Astrocyte (in vitro differentiated cells and primary cell): ENCODE measurements around the gene CERS1. TPM values are rescaled to one million over a fixed set of nuclear protein-coding genes. Genes with fewer than 3 reads are reported as not detected.

Experiments
- DNase-seq: peaks from one replicate; pipeline ENCODE4 v3.0.0-alpha.2; 2010; ENCODE audit warnings: low read depth
- FAIRE-seq: peaks from 2 replicates; lab custom pipeline; 2011; peaks lifted over from hg19 to GRCh38; lab: Jason Lieb, UNC
- H2AFZ ChIP-seq: 2 replicates; pipeline ENCODE4 v1.6.0; 2012; ENCODE audit warnings: low read depth, low read length, inconsistent platforms
- H3K27ac ChIP-seq: 2 replicates; pipeline ENCODE4 v1.5.1; 2011; ENCODE audit warnings: low read depth, low read length, inconsistent platforms
- H3K27me3 ChIP-seq: 2 replicates; pipeline ENCODE4 v1.6.0; 2011; ENCODE audit warnings: low read length, inconsistent platforms; ENCODE audit not compliant: insufficient read depth
- H3K36me3 ChIP-seq: 2 replicates; pipeline ENCODE4 v1.5.1; 2011; ENCODE audit warnings: low read length, inconsistent platforms; ENCODE audit not compliant: insufficient read depth
- H3K4me1 ChIP-seq: 2 replicates; pipeline ENCODE4 v1.5.1; 2011; ENCODE audit warnings: low read length, inconsistent platforms; ENCODE audit not compliant: insufficient read depth
- H3K4me2 ChIP-seq: 2 replicates; pipeline ENCODE4 v1.6.0; 2012; ENCODE audit warnings: low read length, inconsistent platforms
- H3K4me3 ChIP-seq: 2 replicates; pipeline ENCODE4 v1.5.1; 2011; ENCODE audit warnings: low read depth, mild to moderate bottlenecking, low read length, inconsistent platforms; ENCODE audit not compliant: insufficient read depth
- H3K79me2 ChIP-seq: 2 replicates; pipeline ENCODE4 v1.6.0; 2012; ENCODE audit warnings: mild to moderate bottlenecking, low read length, inconsistent platforms; ENCODE audit not compliant: insufficient read depth
- H3K9ac ChIP-seq: 2 replicates; pipeline ENCODE4 v1.6.0; 2012; ENCODE audit warnings: mild to moderate bottlenecking, low read length, inconsistent platforms
- H3K9me3 ChIP-seq: 2 replicates; pipeline ENCODE4 v1.5.1; 2012; ENCODE audit warnings: low read depth, mild to moderate bottlenecking, low read length, inconsistent platforms; ENCODE audit not compliant: insufficient read depth
- H4K20me1 ChIP-seq: 2 replicates; pipeline ENCODE4 v1.6.0; 2012; ENCODE audit warnings: low read length, inconsistent platforms; ENCODE audit not compliant: insufficient read depth
- H3K27ac Mint-ChIP-seq: one replicate; pipeline ENCODE4 v1.8.0; 2021; ENCODE audit warnings: mild to moderate bottlenecking, mixed read lengths; ENCODE audit not compliant: unreplicated experiment
- H3K27me3 Mint-ChIP-seq: one replicate; pipeline ENCODE4 v1.8.0; 2021; ENCODE audit warnings: low read depth, mixed read lengths; ENCODE audit not compliant: unreplicated experiment
- H3K36me3 Mint-ChIP-seq: one replicate; pipeline ENCODE4 v1.8.0; 2021; ENCODE audit warnings: low read depth, mixed read lengths; ENCODE audit not compliant: unreplicated experiment
- H3K4me1 Mint-ChIP-seq: one replicate; pipeline ENCODE4 v1.8.0; 2021; ENCODE audit warnings: low read depth, mixed read lengths; ENCODE audit not compliant: unreplicated experiment
- H3K4me3 Mint-ChIP-seq: one replicate; pipeline ENCODE4 v1.8.0; 2021; ENCODE audit warnings: mild to moderate bottlenecking, moderate library complexity, mixed read lengths; ENCODE audit not compliant: unreplicated experiment
- H3K9me3 Mint-ChIP-seq: one replicate; pipeline ENCODE4 v1.8.0; 2021; ENCODE audit warnings: mild to moderate bottlenecking, mixed read lengths; ENCODE audit not compliant: unreplicated experiment
- EZH2 ChIP-seq: IDR thresholded peaks from 2 replicates; pipeline ENCODE4 v1.6.1; 2012; ENCODE audit warnings: mild to moderate bottlenecking, low read length, inconsistent platforms; ENCODE audit not compliant: insufficient read depth
- total RNA-seq: library from RNA; stranded (reverse); gene quantifications from 2 replicates; pipeline ENCODE4 v1.2.1, GENCODE V29; 2021
- TF ChIP-seq, protein P1 (sequence below): IDR thresholded peaks from 2 replicates; pipeline ENCODE4 v1.5.1; 2011; ENCODE audit warnings: low read depth, mild to moderate bottlenecking, inconsistent platforms, low read length, moderate library complexity; ENCODE audit not compliant: insufficient read depth

CERS1 gene
- total RNA-seq, 1 donor from 2014 or later = 6.8 TPM

GRCh38 chr19:18840288-18841267, 55.4 kb downstream of the CERS1 start:
- Mint-ChIP-seq H3K36me3 (peaks cover 11% of the 10 kb centered on the region), H3K9me3 (no peaks in the 10 kb centered on the region), H3K27me3 (no peaks in the 10 kb centered on the region), H3K4me1 (peaks cover 35% of the 10 kb centered on the region), H3K27ac (no peak overlapping the region), H3K4me3 (no peak overlapping the region)
- Histone ChIP-seq H3K4me1 (peaks cover 29% of the 10 kb centered on the region), H2AFZ (no peak overlapping the region), H4K20me1 (peaks cover 100% of the 10 kb centered on the region), H3K27me3 (no peaks in the 10 kb centered on the region), H3K27ac (no peak overlapping the region), H3K4me2 (no peak overlapping the region), H3K9ac (no peak overlapping the region), H3K79me2 (peaks cover 96% of the 10 kb centered on the region), H3K36me3 (peaks cover 4% of the 10 kb centered on the region), H3K4me3 (no peak overlapping the region), H3K9me3 (no peaks in the 10 kb centered on the region)
- no peak for DNase-seq
- no peak for FAIRE-seq
- TF ChIP-seq, protein P1, sequence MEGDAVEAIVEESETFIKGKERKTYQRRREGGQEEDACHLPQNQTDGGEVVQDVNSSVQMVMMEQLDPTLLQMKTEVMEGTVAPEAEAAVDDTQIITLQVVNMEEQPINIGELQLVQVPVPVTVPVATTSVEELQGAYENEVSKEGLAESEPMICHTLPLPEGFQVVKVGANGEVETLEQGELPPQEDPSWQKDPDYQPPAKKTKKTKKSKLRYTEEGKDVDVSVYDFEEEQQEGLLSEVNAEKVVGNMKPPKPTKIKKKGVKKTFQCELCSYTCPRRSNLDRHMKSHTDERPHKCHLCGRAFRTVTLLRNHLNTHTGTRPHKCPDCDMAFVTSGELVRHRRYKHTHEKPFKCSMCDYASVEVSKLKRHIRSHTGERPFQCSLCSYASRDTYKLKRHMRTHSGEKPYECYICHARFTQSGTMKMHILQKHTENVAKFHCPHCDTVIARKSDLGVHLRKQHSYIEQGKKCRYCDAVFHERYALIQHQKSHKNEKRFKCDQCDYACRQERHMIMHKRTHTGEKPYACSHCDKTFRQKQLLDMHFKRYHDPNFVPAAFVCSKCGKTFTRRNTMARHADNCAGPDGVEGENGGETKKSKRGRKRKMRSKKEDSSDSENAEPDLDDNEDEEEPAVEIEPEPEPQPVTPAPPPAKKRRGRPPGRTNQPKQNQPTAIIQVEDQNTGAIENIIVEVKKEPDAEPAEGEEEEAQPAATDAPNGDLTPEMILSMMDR = no peak
- no peak for TF ChIP-seq EZH2

DNA sequence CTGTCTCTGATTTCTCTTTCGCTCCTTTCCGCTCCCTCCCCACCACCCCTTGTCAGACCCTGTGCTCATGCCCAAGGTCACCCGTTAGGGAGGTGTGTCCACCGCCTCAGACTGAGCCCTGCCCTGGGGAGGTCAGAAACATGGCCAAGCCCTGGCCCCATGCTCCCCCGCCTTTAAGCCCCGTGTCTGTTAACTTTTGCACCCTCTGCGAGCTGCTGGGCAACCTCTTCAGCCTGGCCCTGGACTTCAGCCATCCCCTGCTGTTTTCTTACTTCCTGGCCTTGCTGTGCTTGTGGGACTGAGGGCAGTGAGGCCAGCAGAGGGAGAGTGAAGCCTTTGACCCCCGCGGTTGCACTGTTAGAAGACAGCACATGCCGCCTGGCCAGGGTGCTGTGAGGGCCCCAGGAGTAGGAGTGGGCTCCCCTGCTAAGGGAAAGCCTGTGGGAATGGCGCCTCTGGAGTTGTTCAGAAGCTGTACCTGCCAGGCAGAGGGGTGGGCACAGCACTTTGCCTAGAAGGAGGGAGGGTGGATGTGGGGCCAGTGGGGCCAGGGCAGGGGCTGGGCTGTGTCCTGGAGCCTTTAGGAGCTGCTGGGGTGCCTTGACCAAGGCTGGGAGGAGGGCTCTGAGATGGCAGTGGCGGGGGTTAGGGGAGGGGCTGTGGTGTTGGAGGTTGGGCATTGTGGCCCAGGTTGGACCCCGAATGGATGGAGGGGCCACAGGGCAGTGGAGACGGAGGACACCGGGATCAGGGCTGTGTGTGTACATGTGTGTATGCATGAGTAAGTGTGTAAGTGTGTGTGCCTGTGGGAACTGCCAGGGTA, 56.3 kb downstream of the CERS1 start:
- no peaks in the 10 kb centered on the region for H3K9me3 ChIP-seq
- H3K4me1 Mint-ChIP-seq = peaks cover 34% of the 10 kb centered on the region
- no peaks in the 10 kb centered on the region for H3K27me3 Mint-ChIP-seq
- H3K4me2 ChIP-seq = peak overlapping the region; percentile 13
- H3K4me1 ChIP-seq = peaks cover 29% of the 10 kb centered on the region
- H2AFZ ChIP-seq = no peak overlapping the region
- H3K4me3 Mint-ChIP-seq = no peak overlapping the region
- no peaks in the 10 kb centered on the region for H3K27me3 ChIP-seq
- no peak for DNase-seq
- H3K4me3 ChIP-seq = no peak overlapping the region
- no peak overlapping the region for H3K27ac ChIP-seq
- no peak overlapping the region for H3K27ac Mint-ChIP-seq
- peaks cover 13% of the 10 kb centered on the region for H3K36me3 Mint-ChIP-seq
- H3K9ac ChIP-seq = no peak overlapping the region
- H3K79me2 ChIP-seq = peaks cover 96% of the 10 kb centered on the region
- peaks cover 100% of the 10 kb centered on the region for H4K20me1 ChIP-seq
- FAIRE-seq = no peak
- TF ChIP-seq EZH2 = no peak
- TF ChIP-seq, protein P1 = no peak
- peaks cover 4% of the 10 kb centered on the region for H3K36me3 ChIP-seq
- no peaks in the 10 kb centered on the region for H3K9me3 Mint-ChIP-seq
